ENCODE results near the gene KCNQ4.

Gene KCNQ4

GRCh38 chr1:40789661-40790430 is 6.3 kb downstream of the KCNQ4 start:
- no peaks in the 10 kb centered on the region for H3F3A ChIP-seq (ENCODE audit: insufficient read depth, low read length)
- H3K9me3 ChIP-seq (ENCODE audit: low read length) = no peaks in the 10 kb centered on the region
- no peak overlapping the region for H2AFZ ChIP-seq (ENCODE audit: low read length)
- H3K4me2 ChIP-seq (ENCODE audit: low read length) = no peak overlapping the region
- no peaks in the 10 kb centered on the region for H3K9me2 ChIP-seq (ENCODE audit: low read depth, low read length)
- no peak overlapping the region for H3K27ac ChIP-seq (ENCODE audit: low read depth, low read length, poor library complexity, severe bottlenecking)
- no peak for TF ChIP-seq EZH2 (IDR thresholded peaks at IDR 0.05; ENCODE audit: borderline replicate concordance, low read length)
- TF ChIP-seq, protein P1, sequence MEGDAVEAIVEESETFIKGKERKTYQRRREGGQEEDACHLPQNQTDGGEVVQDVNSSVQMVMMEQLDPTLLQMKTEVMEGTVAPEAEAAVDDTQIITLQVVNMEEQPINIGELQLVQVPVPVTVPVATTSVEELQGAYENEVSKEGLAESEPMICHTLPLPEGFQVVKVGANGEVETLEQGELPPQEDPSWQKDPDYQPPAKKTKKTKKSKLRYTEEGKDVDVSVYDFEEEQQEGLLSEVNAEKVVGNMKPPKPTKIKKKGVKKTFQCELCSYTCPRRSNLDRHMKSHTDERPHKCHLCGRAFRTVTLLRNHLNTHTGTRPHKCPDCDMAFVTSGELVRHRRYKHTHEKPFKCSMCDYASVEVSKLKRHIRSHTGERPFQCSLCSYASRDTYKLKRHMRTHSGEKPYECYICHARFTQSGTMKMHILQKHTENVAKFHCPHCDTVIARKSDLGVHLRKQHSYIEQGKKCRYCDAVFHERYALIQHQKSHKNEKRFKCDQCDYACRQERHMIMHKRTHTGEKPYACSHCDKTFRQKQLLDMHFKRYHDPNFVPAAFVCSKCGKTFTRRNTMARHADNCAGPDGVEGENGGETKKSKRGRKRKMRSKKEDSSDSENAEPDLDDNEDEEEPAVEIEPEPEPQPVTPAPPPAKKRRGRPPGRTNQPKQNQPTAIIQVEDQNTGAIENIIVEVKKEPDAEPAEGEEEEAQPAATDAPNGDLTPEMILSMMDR (IDR thresholded peaks at IDR 0.05; ENCODE audit: low read length) = no peak
- no peak overlapping the region for H3K9ac ChIP-seq (ENCODE audit: low read length)
- peaks cover 9% of the 10 kb centered on the region for H3K27me3 ChIP-seq (ENCODE audit: insufficient read depth, low read length)
- no peaks in the 10 kb centered on the region for H3K36me3 ChIP-seq (ENCODE audit: insufficient read depth, low read length)
- no peak overlapping the region for H3K4me3 ChIP-seq (ENCODE audit: low read depth, low read length, poor library complexity, severe bottlenecking)
- H4K20me1 ChIP-seq (ENCODE audit: insufficient read depth, low read length) = no peaks in the 10 kb centered on the region
- no peaks in the 10 kb centered on the region for H3K4me1 ChIP-seq (ENCODE audit: insufficient read depth, low read length, severe bottlenecking)
- H3K79me2 ChIP-seq (ENCODE audit: insufficient read depth, low read length) = no peaks in the 10 kb centered on the region

GRCh38 chr1:40792036-40792435 is 8.4 kb downstream of the KCNQ4 start:
- Histone ChIP-seq H3K4me3 (ENCODE audit: low read depth, low read length, poor library complexity, severe bottlenecking) (no peak overlapping the region), H4K20me1 (ENCODE audit: insufficient read depth, low read length) (no peaks in the 10 kb centered on the region), H3K27ac (ENCODE audit: low read depth, low read length, poor library complexity, severe bottlenecking) (no peak overlapping the region), H3K9me2 (ENCODE audit: low read depth, low read length) (no peaks in the 10 kb centered on the region), H3K9ac (ENCODE audit: low read length) (no peak overlapping the region), H3F3A (ENCODE audit: insufficient read depth, low read length) (no peaks in the 10 kb centered on the region), H2AFZ (ENCODE audit: low read length) (no peak overlapping the region), H3K36me3 (ENCODE audit: insufficient read depth, low read length) (no peaks in the 10 kb centered on the region), H3K27me3 (ENCODE audit: insufficient read depth, low read length) (peaks cover 5% of the 10 kb centered on the region; the same call in 1 of the 2 replicates), H3K4me2 (ENCODE audit: low read length) (no peak overlapping the region), H3K79me2 (ENCODE audit: insufficient read depth, low read length) (no peaks in the 10 kb centered on the region), H3K4me1 (ENCODE audit: insufficient read depth, low read length, severe bottlenecking) (peaks cover 14% of the 10 kb centered on the region), H3K9me3 (ENCODE audit: low read length) (no peaks in the 10 kb centered on the region)
- TF ChIP-seq EZH2 (IDR thresholded peaks at IDR 0.05; ENCODE audit: borderline replicate concordance, low read length) = no peak
- TF ChIP-seq, protein P1 (IDR thresholded peaks at IDR 0.05; ENCODE audit: low read length) = no peak

DNA sequence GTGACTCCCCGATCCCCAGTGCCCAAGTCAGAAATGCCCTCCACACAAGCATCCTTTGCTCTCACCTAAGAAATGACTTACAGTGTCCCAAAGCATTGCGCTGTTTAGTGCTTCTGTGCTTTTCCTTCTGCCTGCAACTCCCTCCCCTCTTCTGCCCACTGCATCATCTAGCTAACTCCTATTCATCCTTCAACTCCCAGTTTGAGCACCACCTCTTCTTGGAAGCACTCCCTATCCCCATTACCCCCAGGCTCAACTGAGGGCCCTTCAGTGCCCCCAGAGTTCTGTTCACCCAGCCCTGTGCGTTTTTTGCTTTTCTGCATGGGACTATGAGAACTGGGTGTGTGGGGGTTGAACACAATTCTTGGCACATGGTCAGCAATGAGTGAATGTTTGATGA is 10.0 kb downstream of the KCNQ4 start:
- Histone ChIP-seq H3K9me2 (ENCODE audit: low read depth, low read length) (no peaks in the 10 kb centered on the region), H3K9me3 (ENCODE audit: low read length) (no peaks in the 10 kb centered on the region), H3K4me2 (ENCODE audit: low read length) (no peak overlapping the region), H3K36me3 (ENCODE audit: insufficient read depth, low read length) (no peaks in the 10 kb centered on the region), H3K4me3 (ENCODE audit: low read depth, low read length, poor library complexity, severe bottlenecking) (no peak overlapping the region), H4K20me1 (ENCODE audit: insufficient read depth, low read length) (no peaks in the 10 kb centered on the region), H2AFZ (ENCODE audit: low read length) (no peak overlapping the region), H3K9ac (ENCODE audit: low read length) (no peak overlapping the region), H3K4me1 (ENCODE audit: insufficient read depth, low read length, severe bottlenecking) (peaks cover 14% of the 10 kb centered on the region), H3K79me2 (ENCODE audit: insufficient read depth, low read length) (no peaks in the 10 kb centered on the region), H3K27me3 (ENCODE audit: insufficient read depth, low read length) (peaks cover 5% of the 10 kb centered on the region; the same call in 1 of the 2 replicates), H3F3A (ENCODE audit: insufficient read depth, low read length) (no peaks in the 10 kb centered on the region), H3K27ac (ENCODE audit: low read depth, low read length, poor library complexity, severe bottlenecking) (no peak overlapping the region)
- TF ChIP-seq, protein P1 (IDR thresholded peaks at IDR 0.05; ENCODE audit: low read length) = no peak
- no peak for TF ChIP-seq EZH2 (IDR thresholded peaks at IDR 0.05; ENCODE audit: borderline replicate concordance, low read length)
